ENCODE measurements around the gene COCH.

DNA sequence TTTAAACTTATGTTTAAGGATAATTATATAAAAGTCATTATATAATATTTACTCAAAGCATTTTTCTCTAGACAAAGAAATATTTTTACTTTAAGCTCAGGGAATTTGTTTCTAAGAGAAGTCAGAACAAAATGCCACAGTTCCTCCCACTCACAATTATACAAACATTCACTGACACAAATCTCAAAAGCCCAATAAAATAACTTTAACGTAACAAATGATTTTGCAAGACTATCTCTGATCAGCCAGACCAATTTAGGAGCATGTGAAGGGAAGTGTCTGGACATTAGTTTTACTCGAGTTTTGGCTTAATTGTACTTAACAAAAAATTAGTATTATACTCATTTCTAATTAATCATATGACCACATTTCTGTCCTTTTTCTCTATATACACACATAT, 41.2 kb downstream of the COCH start:
- no peak for TF ChIP-seq YY1 (IDR thresholded peaks at IDR 0.05; ENCODE audit: low read depth)
- TF ChIP-seq, protein P1, sequence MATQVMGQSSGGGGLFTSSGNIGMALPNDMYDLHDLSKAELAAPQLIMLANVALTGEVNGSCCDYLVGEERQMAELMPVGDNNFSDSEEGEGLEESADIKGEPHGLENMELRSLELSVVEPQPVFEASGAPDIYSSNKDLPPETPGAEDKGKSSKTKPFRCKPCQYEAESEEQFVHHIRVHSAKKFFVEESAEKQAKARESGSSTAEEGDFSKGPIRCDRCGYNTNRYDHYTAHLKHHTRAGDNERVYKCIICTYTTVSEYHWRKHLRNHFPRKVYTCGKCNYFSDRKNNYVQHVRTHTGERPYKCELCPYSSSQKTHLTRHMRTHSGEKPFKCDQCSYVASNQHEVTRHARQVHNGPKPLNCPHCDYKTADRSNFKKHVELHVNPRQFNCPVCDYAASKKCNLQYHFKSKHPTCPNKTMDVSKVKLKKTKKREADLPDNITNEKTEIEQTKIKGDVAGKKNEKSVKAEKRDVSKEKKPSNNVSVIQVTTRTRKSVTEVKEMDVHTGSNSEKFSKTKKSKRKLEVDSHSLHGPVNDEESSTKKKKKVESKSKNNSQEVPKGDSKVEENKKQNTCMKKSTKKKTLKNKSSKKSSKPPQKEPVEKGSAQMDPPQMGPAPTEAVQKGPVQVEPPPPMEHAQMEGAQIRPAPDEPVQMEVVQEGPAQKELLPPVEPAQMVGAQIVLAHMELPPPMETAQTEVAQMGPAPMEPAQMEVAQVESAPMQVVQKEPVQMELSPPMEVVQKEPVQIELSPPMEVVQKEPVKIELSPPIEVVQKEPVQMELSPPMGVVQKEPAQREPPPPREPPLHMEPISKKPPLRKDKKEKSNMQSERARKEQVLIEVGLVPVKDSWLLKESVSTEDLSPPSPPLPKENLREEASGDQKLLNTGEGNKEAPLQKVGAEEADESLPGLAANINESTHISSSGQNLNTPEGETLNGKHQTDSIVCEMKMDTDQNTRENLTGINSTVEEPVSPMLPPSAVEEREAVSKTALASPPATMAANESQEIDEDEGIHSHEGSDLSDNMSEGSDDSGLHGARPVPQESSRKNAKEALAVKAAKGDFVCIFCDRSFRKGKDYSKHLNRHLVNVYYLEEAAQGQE (IDR thresholded peaks at IDR 0.05; ENCODE audit: low read depth): no peak
- TF ChIP-seq, protein P2, sequence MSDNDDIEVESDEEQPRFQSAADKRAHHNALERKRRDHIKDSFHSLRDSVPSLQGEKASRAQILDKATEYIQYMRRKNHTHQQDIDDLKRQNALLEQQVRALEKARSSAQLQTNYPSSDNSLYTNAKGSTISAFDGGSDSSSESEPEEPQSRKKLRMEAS (IDR thresholded peaks at IDR 0.05): no peak
- no peak for TF ChIP-seq RAD21 (IDR thresholded peaks at IDR 0.05; ENCODE audit: low read depth)
- no peak for TF ChIP-seq CEBPB (IDR thresholded peaks at IDR 0.05)
- TF ChIP-seq TAF1 (IDR thresholded peaks at IDR 0.05; ENCODE audit: low read depth): no peak
- no peak for TF ChIP-seq TEAD4 (IDR thresholded peaks at IDR 0.05)
- no peak for TF ChIP-seq NFIC (IDR thresholded peaks at IDR 0.05)
